GM21528 (cell line): ENCODE results near the gene PCDH9.

Source experiments
- ATAC-seq: cut with Tn5 transposase; IDR thresholded peaks from one replicate; pipeline ENCODE4 v1.9.1; 2021; ENCODE audit warnings: mild to moderate bottlenecking, moderate library complexity; ENCODE audit not compliant: unreplicated experiment, low FRiP score

Gene PCDH9

GRCh38 chr13:66377569-66377968 is 852.6 kb downstream of the PCDH9 start:
- no peak for ATAC-seq

- ATAC-seq, result no peak
Observed at GRCh38 chr13:66375756-66376155, 854.4 kb downstream of the PCDH9 start.

- ATAC-seq, result no peak
Observed at GRCh38 chr13:66369666-66370065, 860.5 kb downstream of the PCDH9 start.

- ATAC-seq, result no peak
Observed at GRCh38 chr13:66367356-66367755, 862.8 kb downstream of the PCDH9 start.

- ATAC-seq, result no peak
Observed at GRCh38 chr13:66365101-66365500, 865.0 kb downstream of the PCDH9 start.

GRCh38 chr13:66364346-66364745 is 865.8 kb downstream of the PCDH9 start:
- no peak for ATAC-seq

GRCh38 chr13:66362485-66362884 is 867.7 kb downstream of the PCDH9 start:
- ATAC-seq, result no peak

- no peak for ATAC-seq
Observed at GRCh38 chr13:66359910-66360552, 870.1 kb downstream of the PCDH9 start.

GRCh38 chr13:66359393-66359792 is 870.7 kb downstream of the PCDH9 start:
- no peak for ATAC-seq

- no peak for ATAC-seq
Observed at GRCh38 chr13:66358564-66358963, 871.6 kb downstream of the PCDH9 start.

- no peak for ATAC-seq
Observed at GRCh38 chr13:66357463-66357862, 872.7 kb downstream of the PCDH9 start.

GRCh38 chr13:66354879-66355751 is 875.0 kb downstream of the PCDH9 start:
- ATAC-seq, result no peak

GRCh38 chr13:66353664-66354063 is 876.5 kb downstream of the PCDH9 start:
- no peak for ATAC-seq

GRCh38 chr13:66349966-66350365 is 880.2 kb downstream of the PCDH9 start:
- ATAC-seq, result no peak

- ATAC-seq, result no peak
Observed at GRCh38 chr13:66348745-66349690, 881.1 kb downstream of the PCDH9 start.

GRCh38 chr13:66347486-66348117 is 882.5 kb downstream of the PCDH9 start:
- ATAC-seq, result no peak

- ATAC-seq, result no peak
Observed at GRCh38 chr13:66345971-66346370, 884.2 kb downstream of the PCDH9 start.

GRCh38 chr13:66345518-66345810 is 884.7 kb downstream of the PCDH9 start:
- ATAC-seq, result no peak

- ATAC-seq, result no peak
Observed at GRCh38 chr13:66344805-66345517, 885.2 kb downstream of the PCDH9 start.
